GM18511 (cell line): ENCODE results near the gene RIMKLB.

Source experiments
- ATAC-seq: cut with Tn5 transposase; IDR thresholded peaks from one replicate; pipeline ENCODE4 v1.9.1; 2021; ENCODE audit warnings: mild to moderate bottlenecking, moderate library complexity; ENCODE audit not compliant: unreplicated experiment

RIMKLB gene, protein sequence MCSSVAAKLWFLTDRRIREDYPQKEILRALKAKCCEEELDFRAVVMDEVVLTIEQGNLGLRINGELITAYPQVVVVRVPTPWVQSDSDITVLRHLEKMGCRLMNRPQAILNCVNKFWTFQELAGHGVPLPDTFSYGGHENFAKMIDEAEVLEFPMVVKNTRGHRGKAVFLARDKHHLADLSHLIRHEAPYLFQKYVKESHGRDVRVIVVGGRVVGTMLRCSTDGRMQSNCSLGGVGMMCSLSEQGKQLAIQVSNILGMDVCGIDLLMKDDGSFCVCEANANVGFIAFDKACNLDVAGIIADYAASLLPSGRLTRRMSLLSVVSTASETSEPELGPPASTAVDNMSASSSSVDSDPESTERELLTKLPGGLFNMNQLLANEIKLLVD

GRCh38 chr12:8697476-8698131 is at the start of gene RIMKLB:
Gene RIMKLB, plus strand, starts transcription at chr12:8697991. Its CDS starts 15,876 bp downstream, at chr12:8713867.
- peak; percentile 82 for ATAC-seq

- ATAC-seq, result peak; percentile 76
Measured at GRCh38 chr12:8648576-8649205, 49.1 kb upstream of the RIMKLB start.

DNA sequence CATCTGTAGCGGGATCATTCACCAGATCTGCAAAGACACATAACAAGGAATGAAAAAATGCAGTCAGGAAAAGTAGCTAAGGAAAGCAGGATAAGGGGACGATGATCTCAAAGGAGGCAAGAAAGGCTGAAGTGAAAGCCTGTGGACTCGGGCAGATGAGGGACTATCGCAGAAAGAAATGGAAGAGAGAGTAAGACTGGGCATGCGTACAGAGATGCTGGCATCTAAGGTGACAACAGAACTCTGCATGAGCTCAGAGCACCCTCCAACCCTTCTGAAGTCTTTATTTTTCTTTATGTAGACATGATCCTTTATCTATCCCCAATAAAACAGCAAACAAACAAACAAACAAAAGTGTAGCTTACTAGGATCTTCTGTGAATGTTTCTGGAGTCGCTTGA is 42.4 kb upstream of the RIMKLB start:
- ATAC-seq, result no peak

DNA sequence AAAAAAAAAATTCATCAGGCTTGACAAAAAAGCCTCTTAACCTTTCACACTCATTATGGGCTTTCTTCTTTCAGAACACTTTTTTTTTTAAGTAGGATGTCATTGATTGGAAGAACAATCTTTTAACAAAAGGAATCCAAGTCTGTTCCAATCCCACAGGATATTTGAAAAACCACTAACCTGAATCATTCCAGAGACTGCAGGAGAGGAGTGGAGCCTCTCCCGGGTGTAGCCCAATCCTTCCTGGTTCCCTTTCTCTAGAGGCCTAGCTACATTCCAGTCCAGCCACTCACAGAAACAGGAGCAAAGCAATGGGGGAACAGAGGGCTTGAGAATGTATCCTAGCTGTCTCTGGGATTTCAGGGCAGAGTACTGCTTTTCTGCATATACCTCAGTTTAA is 39.4 kb upstream of the RIMKLB start:
- ATAC-seq, result no peak

DNA sequence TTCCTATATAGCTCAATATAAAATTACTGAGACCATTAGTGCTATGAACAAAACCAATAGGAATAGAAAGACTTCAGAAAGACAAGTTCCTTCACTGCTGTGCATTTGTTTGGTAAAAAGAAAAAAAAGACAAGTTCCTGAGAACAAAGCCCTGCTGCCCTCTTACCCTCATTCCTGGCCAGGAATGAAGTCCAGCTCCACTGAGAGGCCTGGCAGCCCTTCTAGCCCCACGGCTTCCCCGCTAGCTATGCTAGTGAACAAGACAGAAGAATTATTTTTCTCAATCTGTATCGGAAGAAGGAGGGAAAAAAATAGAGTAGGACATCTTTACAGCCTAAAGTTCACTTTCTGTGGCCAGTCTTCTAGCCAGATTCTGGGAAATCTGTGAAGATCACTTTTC is 36.8 kb upstream of the RIMKLB start:
- no peak for ATAC-seq

DNA sequence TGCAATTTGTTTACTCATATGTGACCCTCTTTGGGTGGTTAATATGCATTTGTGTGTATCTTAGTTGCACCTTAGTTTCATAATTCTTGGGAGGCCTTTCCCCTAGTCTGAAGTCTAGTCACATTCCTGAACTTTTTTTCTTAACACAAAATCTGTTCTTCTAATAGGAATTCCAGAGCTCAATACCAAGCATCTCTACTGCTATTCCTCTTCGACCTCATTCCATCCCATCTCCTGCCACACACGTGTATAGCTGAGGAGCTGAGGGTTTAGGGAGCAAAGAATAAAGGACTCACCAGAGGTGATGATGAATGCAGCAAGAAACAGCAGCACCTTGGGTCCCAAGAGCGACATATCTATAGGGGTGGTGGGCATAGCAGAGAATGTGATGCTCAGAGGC is 36.0 kb upstream of the RIMKLB start:
- no peak for ATAC-seq

GRCh38 chr12:8662593-8662992 is 35.2 kb upstream of the RIMKLB start, which contains the start of gene MFAP5:
Gene MFAP5, minus strand, starts transcription at chr12:8662826. Its CDS starts 722 bp downstream, at chr12:8662104.
- no peak for ATAC-seq

DNA sequence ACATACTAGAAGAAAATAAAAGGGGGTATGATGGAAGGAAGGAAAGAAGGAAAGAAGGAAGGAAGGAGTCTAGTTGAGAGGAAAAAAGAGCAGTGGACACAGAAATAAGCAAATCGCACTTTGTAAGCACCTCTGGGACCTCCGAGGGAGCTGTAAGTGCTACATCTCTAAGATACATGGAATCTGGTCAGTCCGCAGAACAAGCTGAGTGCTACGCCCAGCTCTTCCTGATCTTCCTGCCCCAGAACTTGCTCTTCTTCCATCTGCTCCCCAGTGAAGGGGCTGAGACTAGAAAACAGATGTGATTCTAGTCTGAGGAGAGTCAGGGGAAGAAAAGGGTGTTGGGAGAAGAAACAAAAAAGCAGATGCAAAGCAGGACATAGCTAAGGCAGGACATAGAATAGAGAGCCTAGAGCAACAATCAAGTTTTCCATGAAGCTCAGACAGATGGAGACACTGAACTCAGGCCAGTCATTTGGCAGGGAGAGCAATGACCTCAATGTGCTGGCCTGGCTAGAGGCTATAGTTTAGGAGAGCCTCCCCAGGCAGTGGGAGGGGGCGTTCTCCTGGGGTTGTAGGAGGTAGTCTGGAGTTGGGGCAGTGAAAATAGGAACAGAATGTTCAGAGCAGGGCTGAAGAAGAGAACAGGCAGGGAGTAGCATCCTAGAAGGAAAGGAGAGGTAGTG is 33.4 kb upstream of the RIMKLB start:
- no peak for ATAC-seq

GRCh38 chr12:8665759-8666158 is 32.0 kb upstream of the RIMKLB start:
- ATAC-seq, result no peak

DNA sequence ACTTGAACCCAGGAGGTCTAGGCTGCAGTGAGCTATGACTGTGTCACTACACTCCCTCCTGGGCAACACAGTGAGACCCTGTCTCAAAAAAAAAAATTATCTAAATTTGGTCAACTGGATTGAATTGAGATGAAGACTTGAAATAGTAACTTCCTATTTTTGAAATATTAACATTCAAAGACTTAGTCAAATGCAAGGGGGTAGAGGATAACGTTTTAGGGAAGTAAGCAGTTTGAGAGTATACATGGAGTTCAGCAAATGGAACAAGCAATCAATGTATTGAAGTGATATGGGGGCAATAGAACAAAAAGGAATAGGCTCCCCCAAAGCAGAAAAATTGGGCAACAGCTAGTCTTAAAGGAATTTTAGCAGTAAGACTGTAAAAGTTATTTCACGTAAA is 30.5 kb upstream of the RIMKLB start:
- no peak for ATAC-seq

DNA sequence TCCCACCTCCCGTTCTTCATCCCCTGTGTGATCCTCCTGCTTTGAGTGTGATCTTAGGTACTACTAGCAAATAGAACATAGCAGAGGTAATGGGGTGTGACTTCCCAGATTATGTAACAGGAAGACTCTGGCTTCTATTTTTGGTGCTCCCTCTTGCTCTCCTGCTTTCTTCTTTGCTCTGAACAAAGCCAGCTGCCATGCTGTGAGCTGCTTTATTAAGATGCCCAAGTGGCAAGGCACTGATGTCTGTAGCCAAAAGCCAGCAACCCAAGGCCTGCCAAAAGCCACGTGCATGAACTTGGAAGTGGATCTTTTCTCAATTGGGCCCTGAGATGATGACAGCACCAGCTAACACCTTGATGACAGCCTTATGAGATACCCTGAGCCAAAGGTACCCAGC is 29.4 kb upstream of the RIMKLB start:
- ATAC-seq, result no peak

DNA sequence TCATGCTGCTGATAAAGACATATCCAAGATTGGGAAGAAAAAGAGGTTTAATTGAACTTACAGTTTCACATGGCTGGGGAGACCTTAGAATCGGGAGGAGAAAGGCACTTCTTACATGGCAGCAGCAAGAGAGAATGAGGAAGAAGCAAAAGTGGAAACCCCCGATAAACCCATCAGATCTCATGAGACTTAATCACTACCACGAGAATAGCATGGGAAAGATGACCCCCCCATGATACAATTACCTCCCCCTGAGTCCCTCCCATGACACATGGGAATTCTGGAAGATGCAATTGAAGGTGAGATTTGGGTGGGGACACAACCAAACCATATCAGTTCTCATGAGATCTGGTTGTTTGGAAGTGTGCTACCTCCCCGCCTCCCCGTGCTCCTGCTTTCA is 25.4 kb upstream of the RIMKLB start:
- ATAC-seq, result no peak

- peak; percentile 71 for ATAC-seq
Measured at GRCh38 chr12:8675591-8676036, 22.2 kb upstream of the RIMKLB start.

GRCh38 chr12:8676651-8677050 is 21.1 kb upstream of the RIMKLB start:
- ATAC-seq, result no peak

GRCh38 chr12:8677362-8677761 is 20.4 kb upstream of the RIMKLB start:
- no peak for ATAC-seq

DNA sequence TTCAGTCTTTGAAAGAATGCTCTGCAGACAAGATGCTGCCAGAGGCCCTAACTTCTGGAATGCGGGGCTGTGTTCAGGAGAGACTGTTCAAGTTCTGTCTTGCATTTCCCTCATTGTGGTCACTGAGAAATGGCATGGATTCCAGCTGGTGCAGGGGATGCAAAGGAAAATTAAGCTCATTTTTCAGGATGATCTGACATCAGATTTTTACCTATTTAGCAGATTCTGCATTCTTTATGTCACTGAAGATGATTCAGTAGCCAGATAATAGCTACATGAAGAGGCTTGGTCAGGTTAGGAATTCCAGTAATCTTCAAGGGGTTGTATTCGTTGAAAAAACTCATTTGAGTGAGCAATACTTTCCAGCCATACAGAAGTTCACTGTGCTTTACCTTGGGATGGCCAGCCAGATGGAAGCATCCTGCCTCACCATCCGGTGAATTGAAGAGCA is 19.1 kb upstream of the RIMKLB start:
- no peak for ATAC-seq

GRCh38 chr12:8680533-8680932 is 17.3 kb upstream of the RIMKLB start:
- no peak for ATAC-seq

DNA sequence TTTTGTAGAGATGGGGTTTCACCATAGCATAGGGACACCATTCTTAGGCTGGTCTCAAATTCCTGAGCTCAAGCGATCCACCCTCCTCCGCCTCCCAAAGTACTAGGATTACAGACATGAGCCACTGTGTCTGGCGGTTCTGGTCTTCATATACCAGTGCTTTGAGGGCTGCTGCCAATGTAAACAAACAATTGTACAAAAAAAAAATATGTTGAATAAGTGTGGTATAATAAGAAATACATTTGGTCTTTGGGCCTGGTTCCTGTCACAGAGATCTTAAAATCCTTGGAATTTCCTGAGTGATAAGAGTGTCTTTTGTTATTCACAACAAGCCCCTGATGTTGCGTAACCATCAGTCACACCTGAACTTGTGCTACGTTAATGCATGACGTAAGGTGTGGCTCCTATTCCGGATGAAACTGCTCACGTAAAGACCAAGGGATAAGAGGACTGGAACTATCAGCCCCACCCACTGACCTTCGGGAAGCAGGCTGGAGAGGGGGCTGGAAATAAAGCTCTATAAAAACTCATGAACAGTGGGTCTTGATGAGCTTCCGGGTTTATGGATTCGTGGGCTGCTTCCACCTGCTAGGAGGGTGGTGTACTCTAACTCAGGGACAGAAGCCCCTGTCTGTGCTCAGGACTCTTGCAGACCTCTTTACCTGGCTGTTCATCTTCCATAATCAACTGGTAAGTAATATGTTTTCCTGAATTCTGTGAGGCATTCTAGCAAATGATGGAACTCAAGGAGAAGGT is 16.5 kb upstream of the RIMKLB start:
- no peak for ATAC-seq

DNA sequence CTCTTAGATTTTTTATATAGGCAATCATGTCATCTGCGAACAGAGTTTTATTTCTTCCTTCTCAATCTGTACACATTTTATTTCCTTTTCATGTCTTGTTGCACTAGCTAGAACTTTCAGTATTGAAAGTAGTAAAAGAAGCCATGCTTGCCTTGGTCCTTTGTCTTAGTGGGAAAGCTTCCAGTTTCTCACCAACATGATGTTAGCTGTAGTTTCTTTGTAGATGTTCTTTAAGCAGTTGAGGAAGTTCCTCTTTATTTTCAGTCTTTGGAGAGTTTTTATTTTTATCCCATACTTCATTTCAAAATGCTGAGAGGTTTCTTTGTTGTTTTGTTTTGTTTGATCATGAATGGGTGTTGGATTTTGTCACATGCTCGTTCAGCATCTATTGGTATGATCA is 12.7 kb upstream of the RIMKLB start:
- no peak for ATAC-seq

GRCh38 chr12:8687846-8688601 is 9.8 kb upstream of the RIMKLB start:
- ATAC-seq, result no peak
